ENCODE results near the gene ISY1. TPM values are rescaled to one million over a fixed set of nuclear protein-coding genes. Genes with fewer than 3 reads are reported as not detected.
A peak's percentile ranks its signal among the peaks of the same experiment; 100 is the strongest.

ISY1 gene
- total RNA-seq, 4 donors from 2014 or later = 22.6 to 30.4 (median 25.7) TPM

- TF ChIP-seq, protein P1, sequence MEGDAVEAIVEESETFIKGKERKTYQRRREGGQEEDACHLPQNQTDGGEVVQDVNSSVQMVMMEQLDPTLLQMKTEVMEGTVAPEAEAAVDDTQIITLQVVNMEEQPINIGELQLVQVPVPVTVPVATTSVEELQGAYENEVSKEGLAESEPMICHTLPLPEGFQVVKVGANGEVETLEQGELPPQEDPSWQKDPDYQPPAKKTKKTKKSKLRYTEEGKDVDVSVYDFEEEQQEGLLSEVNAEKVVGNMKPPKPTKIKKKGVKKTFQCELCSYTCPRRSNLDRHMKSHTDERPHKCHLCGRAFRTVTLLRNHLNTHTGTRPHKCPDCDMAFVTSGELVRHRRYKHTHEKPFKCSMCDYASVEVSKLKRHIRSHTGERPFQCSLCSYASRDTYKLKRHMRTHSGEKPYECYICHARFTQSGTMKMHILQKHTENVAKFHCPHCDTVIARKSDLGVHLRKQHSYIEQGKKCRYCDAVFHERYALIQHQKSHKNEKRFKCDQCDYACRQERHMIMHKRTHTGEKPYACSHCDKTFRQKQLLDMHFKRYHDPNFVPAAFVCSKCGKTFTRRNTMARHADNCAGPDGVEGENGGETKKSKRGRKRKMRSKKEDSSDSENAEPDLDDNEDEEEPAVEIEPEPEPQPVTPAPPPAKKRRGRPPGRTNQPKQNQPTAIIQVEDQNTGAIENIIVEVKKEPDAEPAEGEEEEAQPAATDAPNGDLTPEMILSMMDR (IDR thresholded peaks at IDR 0.05) = no peak
- TF ChIP-seq EP300 (IDR thresholded peaks at IDR 0.05) (no peak), POLR2AphosphoS5 (IDR thresholded peaks at IDR 0.05) (no peak), POLR2A (IDR thresholded peaks at IDR 0.05) (no peak)
- H3K36me3 ChIP-seq = peaks cover 0 to 100% of the 10 kb centered on the region in 2 donors
- no peaks in the 10 kb centered on the region for H3K4me1 ChIP-seq
- no peaks in the 10 kb centered on the region for H3K27me3 ChIP-seq
- WGBS, 2 donors (ENCODE audit: low coverage in 1 of 2) = 96% methylated on average over 2 of the region's 2 CpGs; no CpG with 5 or more reads in 1 of the 2 donors
- no peak for ATAC-seq
- no peak overlapping the region for H3K4me3 ChIP-seq
- H3K9me3 ChIP-seq = no peaks in the 10 kb centered on the region
- H3K27ac ChIP-seq = no peak overlapping the region
Measured at GRCh38 chr3:129131465-129132088, 29.3 kb downstream of the ISY1 start.

GRCh38 chr3:129130291-129130813 is 30.5 kb downstream of the ISY1 start:
- WGBS, 2 donors (ENCODE audit: low coverage in 1 of 2) = 81 to 90% methylated on average over 2 to 10 of the region's 13 CpGs
- Histone ChIP-seq H3K27me3 (no peaks in the 10 kb centered on the region), H3K36me3 (peaks cover 0 to 97% of the 10 kb centered on the region in 2 donors), H3K4me1 (no peaks in the 10 kb centered on the region), H3K4me3 (no peak overlapping the region), H3K27ac (no peak overlapping the region), H3K9me3 (no peaks in the 10 kb centered on the region)
- TF ChIP-seq POLR2AphosphoS5 (IDR thresholded peaks at IDR 0.05) (no peak), EP300 (IDR thresholded peaks at IDR 0.05) (no peak), POLR2A (IDR thresholded peaks at IDR 0.05) (no peak)
- TF ChIP-seq, protein P1 (IDR thresholded peaks at IDR 0.05) = no peak
- no peak for ATAC-seq

DNA sequence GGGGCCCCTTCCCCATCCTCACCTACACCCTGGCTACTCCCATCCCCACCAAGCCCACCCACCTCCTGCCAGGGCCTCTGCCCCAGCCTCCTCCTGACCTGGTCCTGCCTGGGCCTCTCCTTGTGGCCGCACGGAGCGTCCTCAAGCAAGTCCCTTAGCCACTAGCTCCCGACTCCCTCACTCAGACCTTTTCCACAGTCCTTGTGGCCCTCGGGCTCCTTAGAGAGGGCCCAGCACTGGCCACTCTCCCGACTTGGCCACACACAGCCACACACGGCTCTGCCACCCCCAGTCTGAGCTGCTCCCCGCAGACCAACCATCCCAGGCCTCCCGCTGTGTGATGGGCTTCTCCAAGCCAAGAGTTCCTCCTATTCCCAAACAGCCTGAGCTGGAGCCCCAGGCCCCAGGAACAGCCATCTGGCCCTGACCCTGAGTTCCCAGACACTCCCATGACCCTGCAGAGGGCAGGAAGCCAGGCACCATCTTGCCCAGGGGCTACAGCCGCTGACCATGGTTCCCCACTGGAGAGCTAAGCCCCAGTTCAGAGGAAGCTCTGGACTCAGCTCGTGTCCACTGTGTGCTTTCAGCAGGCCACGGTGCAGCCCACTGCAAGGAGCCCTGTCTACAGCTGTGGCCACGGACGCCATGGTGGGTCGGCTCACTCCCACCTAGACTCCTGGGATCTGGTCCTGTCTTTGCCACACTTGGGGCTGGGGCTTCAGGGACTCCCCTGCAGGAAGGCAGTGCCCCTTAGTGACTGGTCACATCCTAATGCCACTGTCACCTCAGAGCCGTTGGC is 32.3 kb downstream of the ISY1 start:
- H3K27me3 ChIP-seq = no peaks in the 10 kb centered on the region
- TF ChIP-seq, protein P1 (IDR thresholded peaks at IDR 0.05) = no peak
- TF ChIP-seq POLR2AphosphoS5 (IDR thresholded peaks at IDR 0.05) (no peak), POLR2A (IDR thresholded peaks at IDR 0.05) (no peak), EP300 (IDR thresholded peaks at IDR 0.05) (no peak)
- 97 to 100% methylated on average over 3 to 6 of the region's 16 CpGs for WGBS, 2 donors (ENCODE audit: low coverage in 1 of 2)
- H3K36me3 ChIP-seq = peaks cover 0 to 79% of the 10 kb centered on the region in 2 donors
- H3K27ac ChIP-seq = no peak overlapping the region
- ATAC-seq = no peak
- no peaks in the 10 kb centered on the region for H3K9me3 ChIP-seq
- no peak overlapping the region for H3K4me3 ChIP-seq
- H3K4me1 ChIP-seq = no peaks in the 10 kb centered on the region

DNA sequence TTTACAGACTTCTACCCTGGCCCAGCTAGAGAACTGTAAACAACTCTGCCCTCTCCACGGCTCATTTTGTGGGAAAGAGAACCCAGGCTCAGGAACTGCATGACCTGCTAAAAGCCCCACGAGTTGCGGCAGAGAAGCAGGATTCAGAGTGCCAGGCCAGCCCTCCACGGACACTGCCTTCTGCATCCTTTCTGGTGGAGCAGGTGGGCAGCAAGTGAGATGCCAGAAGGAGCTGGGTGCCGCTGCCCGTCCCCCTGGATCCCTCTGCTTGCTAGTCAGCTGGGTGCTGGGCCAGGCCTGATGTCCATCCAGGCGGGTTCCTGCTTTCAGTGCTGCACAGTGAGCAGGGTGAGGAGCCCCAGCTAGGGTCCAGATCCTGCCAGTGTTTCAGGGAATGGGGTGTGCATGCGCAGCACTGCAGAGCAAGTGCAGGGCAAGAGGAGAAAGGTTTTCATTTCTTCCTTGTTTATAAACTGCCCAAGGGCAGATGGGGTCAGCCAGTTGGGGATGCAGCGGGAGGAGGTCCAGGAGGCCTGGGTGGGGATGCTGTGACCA is 34.1 kb downstream of the ISY1 start:
- Histone ChIP-seq H3K4me1 (peaks cover 0 to 12% (median 0%) of the 10 kb centered on the region in 3 donors), H3K36me3 (peaks cover 0 to 62% of the 10 kb centered on the region in 2 donors), H3K27me3 (no peaks in the 10 kb centered on the region), H3K9me3 (no peaks in the 10 kb centered on the region), H3K27ac (peak overlapping the region in 2 of 4 donors; percentile 9 to 26), H3K4me3 (no peak overlapping the region)
- TF ChIP-seq, protein P1 (IDR thresholded peaks at IDR 0.05) = no peak
- TF ChIP-seq EP300 (IDR thresholded peaks at IDR 0.05) (no peak), POLR2A (IDR thresholded peaks at IDR 0.05) (no peak), POLR2AphosphoS5 (IDR thresholded peaks at IDR 0.05) (no peak)
- WGBS, 2 donors (ENCODE audit: low coverage in 1 of 2) = 50 to 100% methylated on average over 1 of the region's 9 CpGs
- no peak for ATAC-seq
